Fibroblast of skin of abdomen (primary cell): ENCODE results near the gene BCAP29.

Experiments
- DNase-seq: peaks from one replicate; pipeline ENCODE4 v3.0.0-alpha.2; 2013

Gene BCAP29

GRCh38 chr7:107582875-107583274 lies 2.8 kb downstream of the BCAP29 start:
- no peak for DNase-seq

- DNase-seq: no peak
Measured at GRCh38 chr7:107584716-107585115, 4.7 kb downstream of the BCAP29 start.

- DNase-seq: no peak
Measured at GRCh38 chr7:107588529-107589130, 8.6 kb downstream of the BCAP29 start.

GRCh38 chr7:107591421-107591820 lies 11.4 kb downstream of the BCAP29 start:
- no peak for DNase-seq

- peak; percentile 94 for DNase-seq
Measured at GRCh38 chr7:107592361-107593024, 12.4 kb downstream of the BCAP29 start.

- no peak for DNase-seq
Measured at GRCh38 chr7:107593025-107593410, 13.0 kb downstream of the BCAP29 start.

GRCh38 chr7:107594961-107595737 lies 15.1 kb downstream of the BCAP29 start:
- peak; percentile 92 for DNase-seq

GRCh38 chr7:107596881-107597581 lies 17.0 kb downstream of the BCAP29 start:
- DNase-seq: no peak

- no peak for DNase-seq
Measured at GRCh38 chr7:107597582-107597916, 17.5 kb downstream of the BCAP29 start.

GRCh38 chr7:107597953-107598352 lies 17.9 kb downstream of the BCAP29 start:
- no peak for DNase-seq

GRCh38 chr7:107599262-107599661 lies 19.2 kb downstream of the BCAP29 start:
- DNase-seq: no peak

- no peak for DNase-seq
Measured at GRCh38 chr7:107600816-107601215, 20.8 kb downstream of the BCAP29 start.

- no peak for DNase-seq
Measured at GRCh38 chr7:107605218-107605815, 25.3 kb downstream of the BCAP29 start.

GRCh38 chr7:107606303-107606702 lies 26.3 kb downstream of the BCAP29 start:
- DNase-seq: no peak

GRCh38 chr7:107609811-107610261 lies 29.8 kb downstream of the BCAP29 start:
- no peak for DNase-seq

GRCh38 chr7:107610323-107610722 lies 30.3 kb downstream of the BCAP29 start:
- DNase-seq: no peak

GRCh38 chr7:107613439-107613838 lies 33.4 kb downstream of the BCAP29 start:
- no peak for DNase-seq

- peak; percentile 36 for DNase-seq
Measured at GRCh38 chr7:107613948-107614347, 33.9 kb downstream of the BCAP29 start.

- peak; percentile 90 for DNase-seq
Measured at GRCh38 chr7:107614425-107614824, 34.4 kb downstream of the BCAP29 start.

GRCh38 chr7:107615910-107616680 lies 36.0 kb downstream of the BCAP29 start:
- DNase-seq: no peak

- peak; percentile 85 for DNase-seq
Measured at GRCh38 chr7:107622429-107622828, 42.4 kb downstream of the BCAP29 start.

- DNase-seq: no peak
Measured at GRCh38 chr7:107622894-107623293, 42.8 kb downstream of the BCAP29 start.
